Right lung (tissue), 5 donors: ENCODE measurements around the gene ST3GAL2. TPM values are rescaled to one million over a fixed set of nuclear protein-coding genes. Genes with fewer than 3 reads are reported as not detected.
"Not testable (repeated sequence)": the region's sequence is repeated elsewhere in the genome, so short reads cannot be mapped to it uniquely, and the experiment has no call there.

Source experiments
- DNase-seq, 2 donors: peaks; one replicate each; pipeline ENCODE4 v3.0.0-alpha.2; 2013
- polyA plus RNA-seq, 5 donors: library from polyadenylated mRNA; unstranded; fragments of 120-200 nt; gene quantifications; one replicate each; pipeline versions ENCODE4 v1.2.1 to v1.2.3, GENCODE V29; 2013; ENCODE audit warnings: inconsistent platforms in 1 of 5, low replicate concordance in 1 of 5; ENCODE audit not compliant: insufficient read length in 5 of 5, insufficient read depth in 1 of 5

The ST3GAL2 gene
- polyA plus RNA-seq, 5 donors, result 26.3 to 48.1 (median 29.1) TPM

- no peak for DNase-seq
These were observed 46.9 kb downstream of the ST3GAL2 start for GRCh38 chr16:70391881-70392481.

GRCh38 chr16:70391446-70391845, 47.5 kb downstream of the ST3GAL2 start:
- DNase-seq, result no peak

GRCh38 chr16:70390774-70391173, 48.1 kb downstream of the ST3GAL2 start:
- no peak for DNase-seq

- no peak for DNase-seq
These were observed 50.8 kb downstream of the ST3GAL2 start for GRCh38 chr16:70388006-70388680.

DNA sequence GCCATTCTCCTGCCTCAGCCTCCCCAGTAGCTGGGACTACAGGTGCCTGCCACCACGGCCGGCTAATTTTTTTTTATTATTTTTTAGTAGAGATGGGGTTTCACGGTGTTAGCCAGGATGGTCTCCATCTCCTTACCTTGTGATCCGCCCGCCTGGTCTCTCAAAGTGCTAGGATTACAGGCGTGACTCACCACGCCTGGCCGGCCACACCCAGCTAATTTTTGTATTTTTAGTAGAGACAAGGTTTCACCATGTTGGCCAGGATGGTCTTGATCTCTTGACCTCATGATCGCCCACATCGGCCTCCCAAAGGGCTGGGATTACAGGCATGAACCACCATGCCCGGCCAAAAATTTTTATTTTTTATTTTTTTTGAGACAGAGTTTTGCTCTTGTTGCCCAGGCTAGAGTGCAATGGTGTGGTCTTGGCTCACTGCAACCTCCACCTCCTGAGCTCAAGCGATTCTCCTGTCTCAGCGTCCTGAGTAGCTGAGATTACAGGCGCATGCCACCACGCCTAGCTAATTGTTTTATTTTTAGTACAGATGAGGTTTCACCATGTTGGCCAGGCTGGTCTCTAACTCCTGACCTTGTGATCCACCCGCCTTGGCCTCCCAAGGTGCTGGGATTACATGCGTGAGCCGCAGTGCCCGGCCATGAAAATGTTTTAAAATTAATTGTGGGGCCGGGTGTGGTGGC, 52.5 kb downstream of the ST3GAL2 start:
- not testable (repeated sequence) for DNase-seq

GRCh38 chr16:70383421-70383960, 55.4 kb downstream of the ST3GAL2 start:
- DNase-seq, result no peak

DNA sequence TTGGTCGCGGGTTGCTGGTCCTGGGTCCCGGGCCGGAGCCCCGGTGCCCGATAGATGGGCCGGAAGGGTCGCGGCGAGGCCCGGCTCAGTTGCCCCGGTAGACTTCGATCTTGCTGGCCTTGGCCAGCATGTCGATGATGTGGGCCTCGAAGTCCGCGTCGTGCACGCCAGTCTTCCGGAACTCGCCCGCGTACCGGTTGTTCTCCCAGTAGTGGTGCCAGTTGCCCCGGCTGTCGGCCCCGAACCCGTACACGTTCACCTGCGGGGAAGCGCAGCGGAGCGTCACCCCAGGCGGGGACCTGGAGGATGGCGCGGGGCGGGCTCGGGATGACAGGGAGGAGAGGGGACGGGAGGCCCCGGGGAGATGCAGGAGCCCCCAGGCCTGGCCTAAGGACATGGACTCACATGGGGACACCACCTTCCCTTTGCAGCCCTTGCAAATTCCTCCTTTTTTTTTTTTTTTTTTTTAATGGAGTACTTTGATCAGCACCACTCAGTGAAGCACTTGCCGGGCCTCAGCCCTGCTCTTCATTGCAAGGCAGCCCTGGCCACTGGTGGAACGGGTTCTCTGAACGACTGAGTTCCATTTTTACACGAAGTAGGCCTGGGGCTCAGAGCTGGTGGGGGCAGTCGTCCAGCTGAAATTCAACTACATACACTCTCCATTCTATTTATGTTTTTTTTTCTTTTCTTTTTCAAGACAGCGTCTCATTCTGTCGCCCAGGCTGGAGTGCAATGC, 57.1 kb downstream of the ST3GAL2 start:
- no peak for DNase-seq

DNA sequence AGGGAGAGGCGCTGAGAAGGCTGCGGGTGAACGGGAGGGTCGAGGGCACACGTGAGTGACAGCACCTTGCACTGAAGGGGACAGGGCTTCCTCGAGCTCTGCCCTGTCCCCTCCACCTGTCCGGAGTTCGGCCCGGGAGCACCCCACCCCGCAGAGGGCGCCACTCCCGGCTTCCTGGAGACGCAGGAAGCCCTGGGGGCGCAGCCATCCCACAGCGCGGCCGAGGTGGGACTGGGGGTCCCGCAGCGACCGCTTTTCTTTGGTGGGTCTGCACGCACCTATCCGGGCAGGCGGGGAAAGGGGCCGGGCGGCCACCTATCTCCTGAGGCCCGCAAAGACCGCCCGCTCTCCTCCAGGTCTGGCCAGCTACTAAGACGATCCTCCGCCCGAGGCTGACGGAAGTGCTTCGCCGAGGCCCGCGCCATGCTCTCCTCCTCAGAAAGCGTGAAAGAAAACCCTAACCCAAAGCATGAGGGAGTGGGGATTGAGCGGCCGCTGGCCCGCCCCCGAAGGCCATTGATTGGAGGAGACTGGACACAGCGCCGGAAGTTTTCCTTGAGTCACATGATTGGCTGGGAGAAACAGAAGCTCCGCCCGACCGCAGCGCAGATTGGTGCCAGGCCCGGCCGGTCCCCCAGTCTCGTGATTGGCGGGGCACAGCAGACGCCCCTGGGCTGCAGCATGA, 57.8 kb downstream of the ST3GAL2 start:
- peak; percentile 93 to 94 for DNase-seq

GRCh38 chr16:70380248-70380918, 58.5 kb downstream of the ST3GAL2 start:
- peak; percentile 24 to 30 for DNase-seq

GRCh38 chr16:70378869-70379493, 59.9 kb downstream of the ST3GAL2 start:
- no peak for DNase-seq

GRCh38 chr16:70377782-70378181, 61.1 kb downstream of the ST3GAL2 start:
- DNase-seq, result no peak

DNA sequence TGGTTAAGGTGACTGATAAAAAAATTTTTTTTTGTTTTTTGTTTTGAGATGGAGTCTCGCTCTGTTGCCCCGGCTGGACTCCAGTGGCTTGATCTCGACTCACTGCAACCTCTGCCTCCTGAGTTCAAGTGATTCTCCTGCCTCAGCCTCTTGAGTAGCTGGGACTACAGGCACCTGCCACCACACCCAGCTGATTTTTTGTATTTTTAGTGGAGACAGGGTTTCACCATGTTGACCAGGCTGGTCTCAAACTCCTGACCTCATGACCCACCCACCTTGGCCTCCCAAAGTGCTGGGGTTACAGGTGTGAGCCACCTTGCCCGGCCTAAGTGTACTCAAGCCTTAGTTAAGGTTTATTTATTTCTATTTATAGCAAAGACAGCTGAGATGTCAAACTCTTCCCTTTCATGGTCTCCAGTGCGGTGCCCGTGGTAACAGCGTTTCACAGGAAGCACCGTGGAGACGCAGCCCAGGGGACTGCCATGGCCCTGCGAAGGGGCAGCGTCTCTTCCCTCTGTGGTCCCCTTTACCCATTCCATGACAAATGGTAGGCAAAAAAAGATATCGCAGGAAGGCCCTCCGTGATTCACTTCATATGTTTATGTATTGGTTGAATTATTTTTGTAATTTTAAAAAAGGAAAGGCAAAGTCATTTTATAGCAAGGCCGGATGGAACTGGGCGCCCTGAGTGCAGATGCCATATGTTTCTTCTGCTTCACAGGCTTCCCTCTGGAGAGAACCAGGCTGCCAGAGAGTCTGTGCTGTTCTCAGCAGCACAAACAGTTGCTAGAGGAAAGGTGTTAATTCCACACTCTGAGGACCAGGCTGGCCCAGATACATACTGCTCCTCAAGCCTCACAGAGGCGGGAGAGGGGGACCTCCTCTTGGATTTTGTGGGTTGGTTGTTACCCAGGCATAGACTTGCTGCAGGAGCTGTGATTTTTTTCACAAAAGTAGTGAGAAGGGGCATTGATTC, 63.0 kb downstream of the ST3GAL2 start:
- no peak for DNase-seq

DNA sequence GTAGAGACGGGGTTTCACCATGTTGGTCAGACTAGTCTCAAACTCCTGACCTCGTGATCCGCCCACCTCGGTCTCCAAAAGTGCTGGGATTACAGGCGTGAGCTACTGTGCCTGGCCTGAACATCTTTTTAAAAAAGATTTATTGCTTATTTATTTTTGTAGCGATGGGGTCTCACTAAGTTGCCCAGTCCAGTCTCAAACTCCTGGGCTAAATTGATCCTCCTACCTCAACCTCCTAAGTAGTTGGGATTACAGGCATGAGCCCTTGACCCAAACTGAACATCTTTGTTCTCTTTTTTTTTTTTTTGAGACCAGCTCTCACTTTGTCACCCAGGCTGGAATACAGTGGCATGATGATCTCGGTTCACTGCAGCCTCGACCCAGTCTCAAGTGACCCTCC, 64.7 kb downstream of the ST3GAL2 start:
- no peak for DNase-seq

DNA sequence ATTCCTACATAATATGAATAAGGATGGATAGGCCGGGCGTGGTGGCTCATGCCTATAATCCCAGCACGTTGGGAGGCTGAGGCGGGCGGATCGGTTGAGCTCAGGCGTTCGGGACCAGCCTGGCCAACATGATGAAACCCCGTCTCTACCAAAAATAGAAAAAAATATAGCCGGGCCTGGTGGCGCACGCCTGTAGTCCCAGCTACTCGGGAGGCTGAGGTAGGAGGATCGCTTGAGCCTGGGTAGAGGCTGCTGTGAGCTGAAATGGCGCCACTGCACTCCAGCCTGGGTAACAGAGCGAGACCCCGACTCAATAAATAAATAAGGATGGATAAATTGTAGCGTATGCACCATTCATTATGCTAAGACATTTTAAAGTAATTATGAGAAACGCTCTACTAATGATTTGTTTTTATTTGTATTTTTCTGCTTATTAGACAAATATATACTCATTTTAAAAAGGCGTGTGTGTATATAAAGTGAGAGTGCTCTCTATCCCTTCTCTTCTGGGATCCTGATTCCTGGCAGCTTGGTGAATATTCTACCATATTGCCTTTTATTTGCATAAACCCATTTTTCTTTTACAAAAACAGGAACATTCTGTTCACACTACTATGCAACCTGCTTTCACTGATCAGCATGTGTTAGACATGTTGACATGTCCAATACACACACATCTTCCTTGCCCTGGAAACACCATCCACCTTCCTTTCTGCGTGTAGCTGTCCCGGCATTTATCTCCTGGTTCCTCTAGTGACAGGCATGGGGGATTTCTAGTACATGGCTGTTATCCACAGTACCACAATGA, 65.8 kb downstream of the ST3GAL2 start:
- DNase-seq, result no peak

DNA sequence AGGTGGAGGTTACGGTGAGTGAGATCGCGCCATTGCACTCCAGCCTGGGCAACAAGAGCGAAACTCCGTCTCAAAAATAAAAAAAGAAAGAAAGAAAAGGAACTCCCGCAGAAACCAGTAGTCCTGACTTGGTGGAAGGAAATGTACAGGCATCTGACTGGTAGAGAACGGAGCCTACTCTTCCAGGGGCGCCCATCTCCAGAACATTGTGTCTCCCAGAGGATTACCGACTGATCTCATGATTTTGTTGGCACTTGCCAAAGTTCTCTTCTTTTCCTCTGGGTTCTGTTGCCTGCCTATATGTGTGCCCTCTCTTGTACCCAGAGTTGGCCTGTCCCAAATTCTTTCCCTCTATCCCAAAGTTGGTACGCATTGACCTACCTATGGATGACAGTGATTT, 68.0 kb downstream of the ST3GAL2 start:
- DNase-seq, result no peak

DNA sequence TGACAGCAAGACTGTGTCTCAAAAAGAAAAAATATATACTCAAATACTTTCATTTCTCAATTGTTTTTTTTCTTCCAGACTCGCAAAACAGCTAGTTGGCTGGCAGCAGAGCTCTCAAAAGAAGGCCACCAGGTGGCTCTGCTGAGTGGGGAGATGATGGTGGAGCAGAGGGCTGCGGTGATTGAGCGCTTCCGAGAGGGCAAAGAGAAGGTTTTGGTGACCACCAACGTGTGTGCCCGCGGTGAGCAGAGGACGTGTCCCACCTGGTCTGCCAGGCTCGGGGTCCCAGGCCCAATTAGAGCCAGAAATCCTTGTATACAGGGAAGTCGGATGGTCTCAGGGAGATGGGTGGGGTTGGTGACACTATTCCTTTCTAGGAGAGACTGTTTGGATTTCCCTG, 68.8 kb downstream of the ST3GAL2 start:
- DNase-seq, result not testable (repeated sequence)

DNA sequence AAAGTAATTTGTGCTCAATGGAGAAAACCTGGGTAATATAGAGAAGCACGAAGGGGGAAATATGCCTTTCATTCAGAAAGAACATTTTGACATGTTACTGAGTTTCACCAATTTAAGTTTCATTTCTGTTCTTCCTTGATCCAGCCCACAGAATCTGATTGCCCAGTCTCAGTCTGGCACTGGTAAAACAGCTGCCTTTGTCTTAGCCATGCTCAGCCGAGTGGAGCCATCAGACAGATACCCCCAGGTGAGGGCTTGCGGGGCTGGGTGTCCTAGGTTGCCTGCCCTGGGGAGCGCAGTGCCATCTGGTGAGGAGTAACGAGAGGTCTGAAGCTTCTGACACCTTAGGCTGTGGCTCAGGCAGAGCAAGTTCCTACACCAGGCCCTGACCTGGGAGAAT, 74.5 kb downstream of the ST3GAL2 start:
- DNase-seq, result no peak

DNA sequence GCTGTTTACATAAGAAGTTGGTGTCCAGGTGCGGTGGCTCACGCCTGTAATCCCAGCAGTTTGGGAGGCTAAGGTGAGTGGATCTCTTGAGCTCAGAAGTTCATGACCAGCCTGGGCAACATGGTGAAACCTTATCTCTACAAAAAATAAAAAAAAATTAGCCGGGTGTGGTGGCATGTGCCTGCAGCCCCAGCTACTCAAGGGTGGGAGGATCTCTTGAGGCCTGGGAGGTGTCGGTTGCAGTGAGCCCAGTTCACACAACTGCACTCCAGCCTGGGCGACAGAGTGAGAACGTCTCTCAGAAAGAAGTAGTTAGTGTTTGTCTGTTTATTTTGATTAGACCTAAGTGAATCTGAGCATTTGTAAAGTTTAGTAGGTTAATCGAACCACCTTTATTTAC, 79.3 kb downstream of the ST3GAL2 start:
- DNase-seq, result no peak
